ENCODE results near the gene MEX3C. TPM values are rescaled to one million over a fixed set of nuclear protein-coding genes. Genes with fewer than 3 reads are reported as not detected.

The MEX3C gene
- total and polyA plus RNA-seq, 9 donors, result 18.1 to 47.4 (median 33.0) TPM

GRCh38 chr18:51135364-51135763 is 62.1 kb downstream of the MEX3C start:
- no peaks in the 10 kb centered on the region for H3K9me3 ChIP-seq
- DNase-seq, result no peak
- no peaks in the 10 kb centered on the region for H3K4me1 ChIP-seq (ENCODE audit: insufficient read depth)
- no peaks in the 10 kb centered on the region for H3K36me3 ChIP-seq
- 83 to 88% (median 86%) methylated on average over 9 of the region's 9 CpGs for WGBS, 3 donors
- H3K27me3 ChIP-seq, result no peaks in the 10 kb centered on the region
- H3K27ac ChIP-seq, result no peak overlapping the region
- TF ChIP-seq EP300 (IDR thresholded peaks at IDR 0.05) (no peak), POLR2A (IDR thresholded peaks at IDR 0.05) (no peak)
- TF ChIP-seq, protein P1, sequence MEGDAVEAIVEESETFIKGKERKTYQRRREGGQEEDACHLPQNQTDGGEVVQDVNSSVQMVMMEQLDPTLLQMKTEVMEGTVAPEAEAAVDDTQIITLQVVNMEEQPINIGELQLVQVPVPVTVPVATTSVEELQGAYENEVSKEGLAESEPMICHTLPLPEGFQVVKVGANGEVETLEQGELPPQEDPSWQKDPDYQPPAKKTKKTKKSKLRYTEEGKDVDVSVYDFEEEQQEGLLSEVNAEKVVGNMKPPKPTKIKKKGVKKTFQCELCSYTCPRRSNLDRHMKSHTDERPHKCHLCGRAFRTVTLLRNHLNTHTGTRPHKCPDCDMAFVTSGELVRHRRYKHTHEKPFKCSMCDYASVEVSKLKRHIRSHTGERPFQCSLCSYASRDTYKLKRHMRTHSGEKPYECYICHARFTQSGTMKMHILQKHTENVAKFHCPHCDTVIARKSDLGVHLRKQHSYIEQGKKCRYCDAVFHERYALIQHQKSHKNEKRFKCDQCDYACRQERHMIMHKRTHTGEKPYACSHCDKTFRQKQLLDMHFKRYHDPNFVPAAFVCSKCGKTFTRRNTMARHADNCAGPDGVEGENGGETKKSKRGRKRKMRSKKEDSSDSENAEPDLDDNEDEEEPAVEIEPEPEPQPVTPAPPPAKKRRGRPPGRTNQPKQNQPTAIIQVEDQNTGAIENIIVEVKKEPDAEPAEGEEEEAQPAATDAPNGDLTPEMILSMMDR (IDR thresholded peaks at IDR 0.05), result no peak
- intact Hi-C loops (cut with DNase I), result no loop called here
- H3K4me3 ChIP-seq, result no peak overlapping the region

DNA sequence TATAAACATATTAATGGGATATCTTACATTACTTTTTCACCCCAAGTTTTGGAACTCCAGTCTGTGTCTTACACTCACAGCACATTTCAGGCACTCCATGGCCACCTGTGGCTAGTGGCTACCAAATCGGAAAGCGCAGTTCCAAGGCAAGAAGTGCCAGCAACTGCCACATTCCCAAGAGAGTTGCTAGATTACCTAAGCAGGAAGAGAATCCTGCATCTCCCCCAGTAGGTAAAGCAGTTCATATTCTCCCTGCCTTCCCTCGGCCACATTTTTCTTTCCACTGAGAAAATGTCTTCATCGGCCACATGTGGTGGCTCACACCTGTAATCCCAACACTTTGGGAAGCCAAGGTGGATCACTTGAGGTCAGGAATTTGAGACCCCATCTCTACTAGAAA is 62.8 kb downstream of the MEX3C start:
- Histone ChIP-seq H3K36me3 (no peaks in the 10 kb centered on the region), H3K27me3 (no peaks in the 10 kb centered on the region), H3K9me3 (no peaks in the 10 kb centered on the region), H3K4me1 (ENCODE audit: insufficient read depth) (no peaks in the 10 kb centered on the region), H3K27ac (no peak overlapping the region), H3K4me3 (no peak overlapping the region)
- WGBS, 3 donors, result 88 to 97% (median 94%) methylated on average over 4 of the region's 4 CpGs
- intact Hi-C loops (cut with DNase I), result no loop called here
- no peak for TF ChIP-seq EP300 (IDR thresholded peaks at IDR 0.05)
- TF ChIP-seq, protein P1 (IDR thresholded peaks at IDR 0.05), result no peak
- no peak for TF ChIP-seq POLR2A (IDR thresholded peaks at IDR 0.05)
- DNase-seq, result no peak

DNA sequence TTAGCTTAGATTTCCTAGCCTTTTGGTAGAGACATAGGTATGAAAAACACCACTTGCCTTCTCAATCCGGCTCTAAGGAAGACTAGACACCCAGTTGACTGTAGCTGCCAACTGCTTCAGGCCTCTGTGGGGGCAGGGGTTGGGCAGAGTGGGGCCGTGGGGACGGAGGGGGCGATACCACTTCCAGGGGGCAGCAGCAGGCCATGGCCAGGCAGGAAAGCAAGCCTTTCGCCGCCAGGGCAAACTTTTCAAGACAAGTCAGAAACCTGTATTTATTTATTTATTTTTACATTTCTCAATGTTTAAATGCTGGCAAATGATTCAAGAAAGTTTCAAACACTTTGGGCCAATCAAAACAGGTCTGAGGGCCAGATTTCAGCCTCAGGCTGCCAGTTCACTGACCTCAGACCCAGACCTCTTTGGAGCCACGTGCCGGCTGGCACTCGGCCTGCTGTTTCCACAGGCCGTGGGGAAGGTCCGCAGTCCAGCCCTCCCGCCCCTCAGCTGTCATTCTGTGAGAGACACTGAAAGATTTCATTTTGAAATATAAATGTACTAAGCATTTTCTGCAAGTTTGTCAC is 63.8 kb downstream of the MEX3C start:
- Histone ChIP-seq H3K27ac (no peak overlapping the region), H3K9me3 (no peaks in the 10 kb centered on the region), H3K27me3 (no peaks in the 10 kb centered on the region), H3K36me3 (no peaks in the 10 kb centered on the region), H3K4me1 (ENCODE audit: insufficient read depth) (no peaks in the 10 kb centered on the region), H3K4me3 (no peak overlapping the region)
- no peak for DNase-seq
- TF ChIP-seq, protein P1 (IDR thresholded peaks at IDR 0.05), result no peak
- no peak for TF ChIP-seq EP300 (IDR thresholded peaks at IDR 0.05)
- TF ChIP-seq POLR2A (IDR thresholded peaks at IDR 0.05), result no peak
- intact Hi-C loops (cut with DNase I), result no loop called here
- 64 to 71% (median 65%) methylated on average over 12 of the region's 12 CpGs for WGBS, 3 donors

DNA sequence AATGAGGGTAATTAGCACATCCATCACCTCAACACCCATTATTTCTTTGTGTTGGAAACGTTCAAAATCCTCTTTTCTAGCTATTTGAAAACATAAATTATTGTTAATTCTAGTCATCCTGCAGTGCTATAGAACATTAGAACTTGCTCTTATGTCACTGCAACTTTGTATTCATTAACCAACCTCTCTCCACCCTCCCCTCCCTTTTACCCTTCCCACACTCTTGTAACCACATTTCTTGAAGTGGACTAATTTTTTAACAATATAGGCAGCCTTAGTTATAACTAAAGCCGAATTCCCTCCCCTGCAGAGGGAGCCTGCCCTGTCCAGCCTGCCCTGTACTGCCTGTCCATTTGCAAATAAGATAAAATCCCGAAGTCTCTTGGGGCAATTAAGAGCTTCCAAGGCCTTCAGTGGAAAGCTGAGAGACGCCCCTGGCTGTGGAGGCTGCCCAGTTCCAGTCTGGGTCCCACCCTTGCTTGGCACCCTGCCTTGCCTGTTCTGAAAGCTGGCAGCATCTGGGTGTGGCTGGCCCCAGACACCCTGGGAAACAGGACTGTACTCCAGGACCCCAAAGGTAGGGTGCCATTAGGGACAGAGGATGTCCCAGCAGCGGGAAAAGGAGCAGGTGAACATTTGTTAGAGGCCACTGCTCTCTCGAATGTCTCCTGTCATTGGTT is 65.1 kb downstream of the MEX3C start:
- intact Hi-C loops (cut with DNase I), result no loop called here
- 64 to 76% (median 67%) methylated on average over 6 of the region's 6 CpGs for WGBS, 3 donors
- H3K4me1 ChIP-seq (ENCODE audit: insufficient read depth), result no peaks in the 10 kb centered on the region

More for the DNA sequence above, 65.1 kb downstream of the MEX3C start:
- H3K27ac ChIP-seq, result no peak overlapping the region
- H3K9me3 ChIP-seq, result no peaks in the 10 kb centered on the region
- DNase-seq, result no peak
- no peak overlapping the region for H3K4me3 ChIP-seq
- TF ChIP-seq, protein P1 (IDR thresholded peaks at IDR 0.05), result no peak
- TF ChIP-seq EP300 (IDR thresholded peaks at IDR 0.05) (no peak), POLR2A (IDR thresholded peaks at IDR 0.05) (no peak)
- H3K27me3 ChIP-seq, result no peaks in the 10 kb centered on the region
- H3K36me3 ChIP-seq, result no peaks in the 10 kb centered on the region
